Measurements from ENCODE around the gene GIMAP1. TPM values are rescaled to one million over a fixed set of nuclear protein-coding genes. Genes with fewer than 3 reads are reported as not detected.

Gene GIMAP1
- polyA plus RNA-seq, 1 donor (not counting 4 experiments of a cell fraction or from before 2014, with no cell fraction given): not detected

DNA sequence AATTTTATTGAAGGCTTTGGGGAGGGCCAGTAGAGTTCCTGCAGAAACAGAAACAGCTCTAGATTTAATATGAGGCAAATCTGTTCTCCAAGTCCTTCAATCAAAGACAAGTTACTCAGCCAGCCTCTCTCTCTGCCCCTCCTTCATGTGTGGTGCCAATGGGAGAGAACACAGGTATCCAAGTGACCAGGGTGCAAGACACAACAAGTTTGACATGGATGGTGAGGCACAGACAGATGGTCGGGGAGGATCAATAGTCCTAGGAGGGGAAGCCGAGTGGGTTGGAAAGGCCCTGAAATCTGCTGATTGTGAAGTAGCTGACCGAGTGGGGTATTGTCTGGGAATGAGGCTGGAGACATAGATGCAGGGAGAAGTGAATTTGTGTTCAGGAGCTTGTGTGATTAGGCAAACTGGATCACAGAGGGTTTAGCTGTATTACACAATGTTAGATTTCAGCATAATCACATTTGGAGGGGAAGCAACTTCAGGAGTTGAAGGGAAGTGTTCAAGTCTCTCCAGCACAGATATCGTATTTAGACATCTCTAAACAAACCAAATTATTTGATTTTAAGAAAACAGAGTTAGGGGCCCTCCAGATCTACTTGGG lies 1.5 kb downstream of the GIMAP1 start:
- H3K4me3 ChIP-seq (ENCODE audit: control insufficient read depth in 2 of 3, extremely low read depth in 1 of 3, insufficient read depth in 2 of 3, low read depth in 1 of 3, low read length in 3 of 3): no peak overlapping the region
- no peaks in the 10 kb centered on the region for H4K20me1 ChIP-seq (ENCODE audit: control insufficient read depth, extremely low read depth, insufficient read depth, low read length)
- no peaks in the 10 kb centered on the region for H3K4me1 ChIP-seq (ENCODE audit: control insufficient read depth, extremely low read depth, insufficient read depth, low read length)
- H3K27ac ChIP-seq (ENCODE audit: control insufficient read depth, insufficient read depth, low read length): no peak overlapping the region
- H3K9me1 ChIP-seq (ENCODE audit: control insufficient read depth, extremely low read depth, insufficient read depth, low read length): no peaks in the 10 kb centered on the region
- H3K9me3 ChIP-seq (ENCODE audit: control insufficient read depth, low read depth, low read length): no peaks in the 10 kb centered on the region
- H3K36me3 ChIP-seq (ENCODE audit: control insufficient read depth in 2 of 2, extremely low read depth in 1 of 2, insufficient read depth in 2 of 2, low read length in 2 of 2): no peaks in the 10 kb centered on the region
- H3K79me2 ChIP-seq (ENCODE audit: control insufficient read depth, insufficient read depth, low read length): no peaks in the 10 kb centered on the region
- no peak overlapping the region for H3K9ac ChIP-seq (ENCODE audit: control insufficient read depth, extremely low read depth, insufficient read depth, low read length)
- DNase-seq (ENCODE audit: low read depth, low spot score) (no peak), FAIRE-seq (no peak)
- TF ChIP-seq EZH2 (IDR thresholded peaks at IDR 0.05; ENCODE audit: low read length): no peak
- TF ChIP-seq, protein P1, sequence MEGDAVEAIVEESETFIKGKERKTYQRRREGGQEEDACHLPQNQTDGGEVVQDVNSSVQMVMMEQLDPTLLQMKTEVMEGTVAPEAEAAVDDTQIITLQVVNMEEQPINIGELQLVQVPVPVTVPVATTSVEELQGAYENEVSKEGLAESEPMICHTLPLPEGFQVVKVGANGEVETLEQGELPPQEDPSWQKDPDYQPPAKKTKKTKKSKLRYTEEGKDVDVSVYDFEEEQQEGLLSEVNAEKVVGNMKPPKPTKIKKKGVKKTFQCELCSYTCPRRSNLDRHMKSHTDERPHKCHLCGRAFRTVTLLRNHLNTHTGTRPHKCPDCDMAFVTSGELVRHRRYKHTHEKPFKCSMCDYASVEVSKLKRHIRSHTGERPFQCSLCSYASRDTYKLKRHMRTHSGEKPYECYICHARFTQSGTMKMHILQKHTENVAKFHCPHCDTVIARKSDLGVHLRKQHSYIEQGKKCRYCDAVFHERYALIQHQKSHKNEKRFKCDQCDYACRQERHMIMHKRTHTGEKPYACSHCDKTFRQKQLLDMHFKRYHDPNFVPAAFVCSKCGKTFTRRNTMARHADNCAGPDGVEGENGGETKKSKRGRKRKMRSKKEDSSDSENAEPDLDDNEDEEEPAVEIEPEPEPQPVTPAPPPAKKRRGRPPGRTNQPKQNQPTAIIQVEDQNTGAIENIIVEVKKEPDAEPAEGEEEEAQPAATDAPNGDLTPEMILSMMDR (optimal IDR thresholded peaks at IDR 0.05 in 1 of 3, IDR thresholded peaks at IDR 0.05 in 1 of 3, conservative IDR thresholded peaks at IDR 0.05 in 1 of 3; ENCODE audit: extremely low read depth in 1 of 3, insufficient read depth in 2 of 3, low read length in 3 of 3): no peak
- no peaks in the 10 kb centered on the region for H3K27me3 ChIP-seq (ENCODE audit: control insufficient read depth, extremely low read depth, insufficient read depth, low read length)
- no peak overlapping the region for H3K4me2 ChIP-seq (ENCODE audit: control insufficient read depth, extremely low read depth, insufficient read depth, low read depth, low read length)
- dilution Hi-C loops (cut with MboI; ENCODE audit: extremely low pct_ligation_motif_present, low sequenced_read_pairs): no loop called here
- no peak overlapping the region for H2AFZ ChIP-seq (ENCODE audit: control insufficient read depth, low read length)

DNA sequence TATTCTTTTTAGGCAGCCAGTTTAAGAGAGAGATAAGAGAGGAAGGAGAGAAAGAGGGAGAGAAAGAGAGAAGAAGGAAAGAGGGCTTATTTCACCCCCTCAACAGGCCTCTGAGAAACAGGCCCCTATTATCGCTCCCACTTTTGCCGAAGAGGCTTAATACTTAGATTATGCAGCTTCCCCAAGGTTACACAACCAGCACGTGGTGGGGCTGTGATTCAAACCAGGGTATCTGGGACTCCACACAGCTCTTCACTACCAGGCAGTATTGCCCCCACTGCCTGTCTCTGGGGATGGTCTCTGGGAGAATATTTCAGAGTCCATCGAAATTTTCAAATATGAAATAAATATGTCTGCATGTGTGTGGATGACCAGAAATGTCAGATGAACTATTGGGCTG lies 3.0 kb downstream of the GIMAP1 start:
- Histone ChIP-seq H4K20me1 (ENCODE audit: control insufficient read depth, extremely low read depth, insufficient read depth, low read length) (no peaks in the 10 kb centered on the region), H3K9me3 (ENCODE audit: control insufficient read depth, low read depth, low read length) (no peaks in the 10 kb centered on the region), H3K4me3 (ENCODE audit: control insufficient read depth in 2 of 3, extremely low read depth in 1 of 3, insufficient read depth in 2 of 3, low read depth in 1 of 3, low read length in 3 of 3) (no peak overlapping the region), H3K36me3 (ENCODE audit: control insufficient read depth in 2 of 2, extremely low read depth in 1 of 2, insufficient read depth in 2 of 2, low read length in 2 of 2) (no peaks in the 10 kb centered on the region), H3K9ac (ENCODE audit: control insufficient read depth, extremely low read depth, insufficient read depth, low read length) (no peak overlapping the region), H2AFZ (ENCODE audit: control insufficient read depth, low read length) (no peak overlapping the region), H3K79me2 (ENCODE audit: control insufficient read depth, insufficient read depth, low read length) (no peaks in the 10 kb centered on the region), H3K27ac (ENCODE audit: control insufficient read depth, insufficient read depth, low read length) (no peak overlapping the region), H3K9me1 (ENCODE audit: control insufficient read depth, extremely low read depth, insufficient read depth, low read length) (no peaks in the 10 kb centered on the region), H3K27me3 (ENCODE audit: control insufficient read depth, extremely low read depth, insufficient read depth, low read length) (no peaks in the 10 kb centered on the region), H3K4me1 (ENCODE audit: control insufficient read depth, extremely low read depth, insufficient read depth, low read length) (no peaks in the 10 kb centered on the region), H3K4me2 (ENCODE audit: control insufficient read depth, extremely low read depth, insufficient read depth, low read depth, low read length) (no peak overlapping the region)
- no peak for FAIRE-seq
- DNase-seq (ENCODE audit: low read depth, low spot score): no peak
- dilution Hi-C loops (cut with MboI; ENCODE audit: extremely low pct_ligation_motif_present, low sequenced_read_pairs): no loop called here
- TF ChIP-seq, protein P1 (optimal IDR thresholded peaks at IDR 0.05 in 1 of 3, IDR thresholded peaks at IDR 0.05 in 1 of 3, conservative IDR thresholded peaks at IDR 0.05 in 1 of 3; ENCODE audit: extremely low read depth in 1 of 3, insufficient read depth in 2 of 3, low read length in 3 of 3): no peak
- TF ChIP-seq EZH2 (IDR thresholded peaks at IDR 0.05; ENCODE audit: low read length): no peak

All from keratinocyte (primary cell).